ENCODE data around the gene LASP1NB.

LASP1NB gene

DNA sequence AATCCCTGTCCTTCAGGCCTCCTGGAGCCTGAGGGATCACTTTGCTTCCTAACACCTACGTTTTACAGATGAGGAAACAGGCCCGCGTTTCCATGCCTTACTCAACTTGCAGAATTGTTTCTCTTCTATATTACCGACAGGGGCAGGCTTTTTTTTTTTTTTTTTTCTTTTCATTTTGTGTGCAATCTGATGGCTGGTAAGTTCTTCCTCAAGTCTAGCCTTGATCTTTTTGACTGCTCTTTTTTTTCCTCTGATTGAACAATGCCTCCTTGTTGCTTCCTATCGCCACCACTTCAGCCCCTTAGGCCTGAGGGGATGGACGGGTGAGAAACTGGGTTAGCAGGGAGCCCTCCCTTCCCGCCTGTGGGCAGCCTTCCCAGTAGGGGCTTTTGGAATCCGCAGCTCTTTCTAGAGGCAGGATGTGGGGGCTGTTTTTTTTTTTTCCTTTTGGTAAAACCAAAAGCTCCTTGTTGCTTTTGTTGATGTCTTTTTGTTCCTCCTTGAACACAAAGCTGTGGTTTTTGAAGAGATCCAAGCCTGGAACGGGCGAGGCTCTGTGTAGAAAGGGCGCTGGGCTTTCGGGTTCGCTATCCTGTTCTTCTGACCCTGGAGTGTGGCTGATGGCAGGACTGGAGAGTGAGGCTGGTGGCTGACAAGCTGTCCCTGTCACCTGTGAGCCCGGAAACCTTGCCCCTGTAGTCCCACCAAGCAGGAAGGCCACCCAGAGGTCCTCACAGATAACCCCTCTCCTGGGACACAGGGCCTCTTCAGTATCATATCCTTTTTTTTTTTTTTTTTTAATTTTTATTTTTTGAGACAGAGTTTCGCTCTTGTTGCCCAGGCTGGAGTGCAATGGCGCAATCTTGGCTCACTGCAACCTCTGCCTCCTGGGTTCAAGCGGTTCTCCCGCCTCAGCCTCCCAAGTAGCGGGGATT is 41.6 kb upstream of the LASP1NB start:
- Mint-ChIP-seq H3K4me3 (peak overlapping the region; percentile 64), H3K27me3 (ENCODE audit: low read depth) (no peaks in the 10 kb centered on the region), H3K27ac (ENCODE audit: unreplicated experiment) (peak overlapping the region; percentile 66), H3K36me3 (ENCODE audit: low read depth) (peaks cover 2% of the 10 kb centered on the region), H3K4me1 (peaks cover 57% of the 10 kb centered on the region), H3K9me3 (no peaks in the 10 kb centered on the region)
- TF ChIP-seq, protein P1, sequence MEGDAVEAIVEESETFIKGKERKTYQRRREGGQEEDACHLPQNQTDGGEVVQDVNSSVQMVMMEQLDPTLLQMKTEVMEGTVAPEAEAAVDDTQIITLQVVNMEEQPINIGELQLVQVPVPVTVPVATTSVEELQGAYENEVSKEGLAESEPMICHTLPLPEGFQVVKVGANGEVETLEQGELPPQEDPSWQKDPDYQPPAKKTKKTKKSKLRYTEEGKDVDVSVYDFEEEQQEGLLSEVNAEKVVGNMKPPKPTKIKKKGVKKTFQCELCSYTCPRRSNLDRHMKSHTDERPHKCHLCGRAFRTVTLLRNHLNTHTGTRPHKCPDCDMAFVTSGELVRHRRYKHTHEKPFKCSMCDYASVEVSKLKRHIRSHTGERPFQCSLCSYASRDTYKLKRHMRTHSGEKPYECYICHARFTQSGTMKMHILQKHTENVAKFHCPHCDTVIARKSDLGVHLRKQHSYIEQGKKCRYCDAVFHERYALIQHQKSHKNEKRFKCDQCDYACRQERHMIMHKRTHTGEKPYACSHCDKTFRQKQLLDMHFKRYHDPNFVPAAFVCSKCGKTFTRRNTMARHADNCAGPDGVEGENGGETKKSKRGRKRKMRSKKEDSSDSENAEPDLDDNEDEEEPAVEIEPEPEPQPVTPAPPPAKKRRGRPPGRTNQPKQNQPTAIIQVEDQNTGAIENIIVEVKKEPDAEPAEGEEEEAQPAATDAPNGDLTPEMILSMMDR (conservative IDR thresholded peaks at IDR 0.05) = peak; percentile 29
- peak; percentile 44 for DNase-seq (ENCODE audit: low read depth, low spot score)

DNA sequence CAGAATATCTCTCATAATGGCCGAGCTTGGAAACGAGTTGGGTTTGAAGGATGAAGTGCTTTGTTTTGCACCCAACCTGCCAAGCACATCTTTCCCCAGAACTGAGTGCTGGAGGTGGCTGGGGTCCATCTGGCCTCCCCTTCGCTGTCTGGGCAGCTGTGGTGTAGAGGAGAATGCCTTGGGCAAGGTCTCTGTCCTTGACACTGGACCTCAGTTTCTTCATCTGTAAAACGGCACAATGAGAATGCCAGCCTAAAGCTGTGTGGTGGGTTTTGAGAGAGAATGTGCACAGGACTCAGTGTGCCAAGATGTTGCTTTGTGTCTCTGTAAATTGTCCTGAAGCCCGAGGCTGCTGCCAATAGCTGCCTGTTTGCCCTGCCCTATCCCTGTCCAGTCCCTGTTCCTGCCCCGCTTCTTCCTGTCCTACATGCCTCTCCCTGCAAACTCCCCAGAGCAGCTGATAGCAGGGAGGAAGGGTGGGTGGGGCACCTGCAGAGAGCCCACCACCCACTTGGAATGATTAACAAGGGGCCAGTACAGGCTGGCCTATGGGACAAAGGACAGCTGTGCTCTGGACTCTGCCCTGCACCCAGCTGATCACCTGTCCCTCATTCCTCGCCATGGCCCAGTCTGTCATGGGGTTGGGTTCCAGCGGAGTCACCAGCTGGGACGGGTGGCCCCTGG is 40.2 kb upstream of the LASP1NB start:
- DNase-seq (ENCODE audit: low read depth, low spot score) = no peak
- no peaks in the 10 kb centered on the region for H3K27me3 Mint-ChIP-seq (ENCODE audit: low read depth)
- TF ChIP-seq, protein P1 (conservative IDR thresholded peaks at IDR 0.05) = no peak
- peaks cover 49% of the 10 kb centered on the region for H3K4me1 Mint-ChIP-seq
- no peaks in the 10 kb centered on the region for H3K9me3 Mint-ChIP-seq
- H3K4me3 Mint-ChIP-seq = peak overlapping the region; percentile 51
- H3K27ac Mint-ChIP-seq (ENCODE audit: unreplicated experiment) = peak overlapping the region; percentile 8
- H3K36me3 Mint-ChIP-seq (ENCODE audit: low read depth) = no peaks in the 10 kb centered on the region

DNA sequence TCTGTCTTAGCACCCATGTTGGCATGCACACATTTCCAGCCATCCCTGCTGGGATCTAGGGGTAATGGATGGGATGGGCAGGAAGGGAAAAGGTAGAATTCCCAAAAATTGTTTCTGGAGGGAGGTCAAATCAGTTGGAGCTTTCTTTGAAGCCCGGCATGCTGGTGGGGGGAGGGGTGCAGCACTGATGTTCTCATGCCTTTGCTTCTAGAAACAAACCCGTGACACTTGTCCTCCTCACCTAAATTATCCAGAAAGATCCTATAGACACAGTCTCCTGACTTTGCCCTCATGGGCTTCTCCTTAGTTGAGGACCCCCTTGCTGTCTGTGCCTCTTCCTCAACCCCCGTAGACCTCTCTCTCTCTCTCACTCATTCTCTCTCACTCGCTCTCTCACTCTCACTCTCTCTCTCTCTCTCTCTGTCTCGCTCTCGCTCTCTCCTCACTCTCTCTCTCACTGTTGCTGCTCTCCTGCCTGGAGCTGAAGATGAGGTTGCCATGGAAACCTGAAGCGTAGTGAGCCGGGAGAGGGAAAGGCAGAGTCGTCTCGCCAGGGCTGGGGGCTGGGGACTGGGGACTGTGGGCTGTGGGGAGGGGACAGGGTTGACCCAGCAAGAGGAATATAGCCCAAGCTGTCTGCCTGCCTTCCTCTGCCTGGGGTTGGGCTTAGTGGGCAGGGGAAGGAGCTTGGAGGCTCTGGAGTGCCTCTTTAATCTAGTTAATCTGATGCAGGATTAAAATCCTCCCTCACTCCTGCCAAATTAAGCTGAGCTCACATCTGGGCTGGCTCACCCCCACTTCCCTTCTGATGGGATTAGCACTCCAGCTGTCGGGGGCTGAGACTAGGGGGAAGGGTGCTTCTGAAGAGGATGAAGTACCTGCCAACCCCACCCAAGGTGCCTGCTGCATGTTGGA is 39.4 kb upstream of the LASP1NB start:
- Mint-ChIP-seq H3K27ac (ENCODE audit: unreplicated experiment) (peak overlapping the region; percentile 8), H3K4me3 (peak overlapping the region; percentile 36), H3K27me3 (ENCODE audit: low read depth) (no peaks in the 10 kb centered on the region), H3K36me3 (ENCODE audit: low read depth) (no peaks in the 10 kb centered on the region), H3K9me3 (no peaks in the 10 kb centered on the region), H3K4me1 (peaks cover 44% of the 10 kb centered on the region)
- TF ChIP-seq, protein P1 (conservative IDR thresholded peaks at IDR 0.05) = no peak
- peak; percentile 56 for DNase-seq (ENCODE audit: low read depth, low spot score)

DNA sequence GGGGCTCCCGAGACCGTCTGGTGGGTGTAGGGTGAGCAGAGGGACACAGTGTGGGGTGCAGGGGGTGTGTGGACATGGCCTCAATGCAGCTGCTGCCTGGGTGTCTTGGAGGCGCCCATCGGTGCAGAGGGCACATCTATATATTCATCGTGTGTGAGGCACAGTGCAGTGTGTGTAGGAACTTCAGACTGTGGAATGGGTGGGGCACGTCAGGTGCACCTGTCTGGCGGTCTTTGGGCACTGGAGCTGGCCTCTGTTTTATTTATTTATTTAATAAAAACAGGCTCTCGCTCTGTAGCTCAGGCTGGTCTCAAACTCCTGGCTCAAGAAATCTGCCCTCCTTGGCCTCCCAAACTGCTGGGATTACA is 38.8 kb upstream of the LASP1NB start:
- no peak for DNase-seq (ENCODE audit: low read depth, low spot score)
- peaks cover 39% of the 10 kb centered on the region for H3K4me1 Mint-ChIP-seq
- no peak overlapping the region for H3K27ac Mint-ChIP-seq (ENCODE audit: unreplicated experiment)
- TF ChIP-seq, protein P1 (conservative IDR thresholded peaks at IDR 0.05) = no peak
- no peaks in the 10 kb centered on the region for H3K9me3 Mint-ChIP-seq
- H3K27me3 Mint-ChIP-seq (ENCODE audit: low read depth) = no peaks in the 10 kb centered on the region
- no peaks in the 10 kb centered on the region for H3K36me3 Mint-ChIP-seq (ENCODE audit: low read depth)
- H3K4me3 Mint-ChIP-seq = no peak overlapping the region

DNA sequence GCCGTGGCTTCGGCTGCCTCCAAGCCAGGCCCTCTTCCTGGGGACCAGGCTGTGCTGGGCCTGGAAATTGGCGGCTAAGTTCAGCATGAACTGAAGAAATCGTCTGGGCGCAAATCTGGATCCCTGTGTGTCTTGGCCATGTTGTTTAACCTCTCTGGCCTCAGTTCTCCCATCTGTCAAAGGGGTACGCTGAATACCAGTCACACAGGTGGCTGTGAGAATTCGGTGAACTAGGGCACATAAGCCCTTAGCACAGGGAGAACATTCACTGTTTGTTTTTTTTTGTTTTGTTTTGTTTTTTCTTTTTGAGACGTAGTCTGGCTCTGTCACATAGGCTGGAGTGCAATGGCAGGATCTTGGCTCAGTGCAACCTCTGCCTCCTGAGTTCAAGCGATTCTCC is 36.6 kb upstream of the LASP1NB start:
- H3K27me3 Mint-ChIP-seq (ENCODE audit: low read depth) = no peaks in the 10 kb centered on the region
- no peaks in the 10 kb centered on the region for H3K9me3 Mint-ChIP-seq
- peak overlapping the region; percentile 57 for H3K27ac Mint-ChIP-seq (ENCODE audit: unreplicated experiment)
- DNase-seq (ENCODE audit: low read depth, low spot score) = no peak
- H3K36me3 Mint-ChIP-seq (ENCODE audit: low read depth) = no peaks in the 10 kb centered on the region
- peaks cover 19% of the 10 kb centered on the region for H3K4me1 Mint-ChIP-seq
- TF ChIP-seq, protein P1 (conservative IDR thresholded peaks at IDR 0.05) = no peak
- H3K4me3 Mint-ChIP-seq = no peak overlapping the region
